HUDEP-2 (cell line): Measurements from ENCODE around the gene FRMD4A.

Experiments used
- DNase-seq, 76 experiments: peaks; one replicate each; lab custom pipeline; 2025; ENCODE audit not compliant: unreplicated experiment in 76 of 76; lab: John Stamatoyannopoulos, UW

FRMD4A gene

GRCh38 chr10:13612654-13613373 is 717.9 kb downstream of the FRMD4A start:
- no peak for DNase-seq

GRCh38 chr10:13608246-13608853 is 722.4 kb downstream of the FRMD4A start:
- no peak for DNase-seq

DNA sequence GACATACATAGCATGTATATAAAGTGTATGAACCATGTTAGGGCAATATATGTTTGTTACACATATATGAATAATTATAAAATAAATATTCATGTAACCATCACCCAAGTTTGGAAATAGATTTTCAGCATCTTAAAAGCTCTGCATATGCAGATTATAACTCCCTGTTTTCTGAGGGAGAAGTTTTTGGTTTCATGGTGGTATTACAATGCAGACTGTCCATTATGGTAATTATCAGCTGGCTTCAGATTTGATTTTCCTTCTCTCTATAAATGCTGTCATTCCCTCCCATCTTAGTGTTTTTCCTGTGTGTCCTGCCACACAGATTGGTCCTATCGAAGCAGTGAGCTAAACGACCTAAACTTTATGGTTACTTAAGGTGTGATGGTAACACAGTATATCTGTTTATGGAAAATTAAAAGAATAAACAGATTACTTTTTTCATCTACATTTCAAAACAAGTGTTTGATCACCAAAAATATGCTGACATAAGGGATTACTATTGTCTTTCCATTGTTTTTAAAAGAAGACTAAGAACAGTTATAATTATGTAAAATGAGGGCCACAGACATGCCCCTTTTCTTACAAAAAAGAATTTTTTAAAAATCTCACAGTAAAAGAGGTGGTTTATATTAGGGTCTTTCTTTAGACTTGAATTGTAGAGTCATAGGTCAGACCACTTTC is 726.2 kb downstream of the FRMD4A start:
- no peak for DNase-seq

- DNase-seq = no peak
Observed at GRCh38 chr10:13597909-13598308, 732.8 kb downstream of the FRMD4A start.

GRCh38 chr10:13594641-13595040 is 736.1 kb downstream of the FRMD4A start:
- DNase-seq = no peak
